Measurements from ENCODE around the gene SYNPO2.
"Not testable (repeated sequence)": the region's sequence is repeated elsewhere in the genome, so short reads cannot be mapped to it uniquely, and the experiment has no call there.

The SYNPO2 gene

GRCh38 chr4:119010909-119011606, 122.4 kb downstream of the SYNPO2 start:
- H3K9me3 Mint-ChIP-seq, result peaks cover 0 to 2% of the 10 kb centered on the region in 2 donors
- H3K36me3 Mint-ChIP-seq (ENCODE audit: insufficient read depth), result no peaks in the 10 kb centered on the region
- no peaks in the 10 kb centered on the region for H3K4me1 Mint-ChIP-seq (ENCODE audit: low read depth in 2 of 2)
- no peak overlapping the region for H3K4me3 Mint-ChIP-seq
- H3K27me3 Mint-ChIP-seq, result peaks cover 12 to 15% of the 10 kb centered on the region in 2 donors
- no peak for ATAC-seq (replicated peaks)
- DNase-seq, result no peak
- H3K27ac Mint-ChIP-seq, result no peak overlapping the region

DNA sequence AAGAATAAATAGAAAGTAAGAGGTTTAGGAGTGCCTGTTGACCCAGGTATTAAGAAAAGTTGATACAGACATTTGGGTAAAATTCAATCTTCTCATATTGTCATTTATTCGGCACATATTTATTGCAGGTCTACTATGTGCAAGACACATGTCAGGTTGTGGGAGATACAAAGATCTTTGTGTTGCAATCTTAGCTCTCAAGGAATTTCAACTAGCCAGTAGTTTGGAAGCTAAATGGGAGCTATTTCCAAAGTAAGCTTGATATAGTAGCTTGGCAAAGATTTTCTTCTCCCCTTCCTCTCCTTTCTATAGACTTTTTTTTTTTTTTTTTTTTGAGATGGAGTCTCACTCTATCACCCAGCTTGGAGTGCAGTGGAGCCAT, 122.9 kb downstream of the SYNPO2 start:
- Mint-ChIP-seq H3K9me3 (peaks cover 0 to 2% of the 10 kb centered on the region in 2 donors), H3K36me3 (ENCODE audit: insufficient read depth) (no peaks in the 10 kb centered on the region), H3K4me3 (no peak overlapping the region), H3K27me3 (peaks cover 14 to 15% of the 10 kb centered on the region in 2 donors), H3K27ac (no peak overlapping the region), H3K4me1 (ENCODE audit: low read depth in 2 of 2) (no peaks in the 10 kb centered on the region)
- no peak for ATAC-seq (replicated peaks)
- DNase-seq, result no peak

DNA sequence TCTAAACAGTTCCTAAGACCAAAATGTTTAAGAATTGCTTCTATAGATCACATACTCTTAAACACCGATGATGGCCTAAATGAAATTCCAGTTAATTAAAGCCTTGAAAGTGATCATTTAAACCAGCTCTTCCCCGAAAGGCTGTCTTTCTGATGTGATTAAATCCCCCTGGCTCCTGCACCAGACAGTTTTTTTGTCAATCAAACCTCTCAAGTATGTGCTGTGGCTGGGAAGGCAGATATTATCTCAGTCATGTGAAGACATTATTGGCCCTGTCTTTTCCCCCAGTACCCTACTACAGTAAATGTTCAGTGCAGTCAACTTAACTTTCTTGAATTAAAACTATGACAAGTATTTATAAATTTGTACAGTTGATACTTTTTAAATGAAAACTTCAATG, 126.0 kb downstream of the SYNPO2 start:
- DNase-seq (no peak), ATAC-seq (replicated peaks) (no peak)
- no peaks in the 10 kb centered on the region for H3K4me1 Mint-ChIP-seq (ENCODE audit: low read depth in 2 of 2)
- H3K27me3 Mint-ChIP-seq, result peaks cover 10 to 34% of the 10 kb centered on the region in 2 donors
- H3K36me3 Mint-ChIP-seq (ENCODE audit: insufficient read depth), result no peaks in the 10 kb centered on the region
- H3K27ac Mint-ChIP-seq, result no peak overlapping the region
- peaks cover 0 to 2% of the 10 kb centered on the region in 2 donors for H3K9me3 Mint-ChIP-seq
- H3K4me3 Mint-ChIP-seq, result no peak overlapping the region

GRCh38 chr4:119016636-119017035, 128.0 kb downstream of the SYNPO2 start:
- Mint-ChIP-seq H3K9me3 (peaks cover 0 to 2% of the 10 kb centered on the region in 2 donors), H3K36me3 (ENCODE audit: insufficient read depth) (no peaks in the 10 kb centered on the region), H3K4me1 (ENCODE audit: low read depth in 2 of 2) (no peaks in the 10 kb centered on the region), H3K27me3 (peaks cover 4 to 34% of the 10 kb centered on the region in 2 donors), H3K27ac (no peak overlapping the region), H3K4me3 (no peak overlapping the region)
- DNase-seq (no peak), ATAC-seq (replicated peaks) (no peak)

DNA sequence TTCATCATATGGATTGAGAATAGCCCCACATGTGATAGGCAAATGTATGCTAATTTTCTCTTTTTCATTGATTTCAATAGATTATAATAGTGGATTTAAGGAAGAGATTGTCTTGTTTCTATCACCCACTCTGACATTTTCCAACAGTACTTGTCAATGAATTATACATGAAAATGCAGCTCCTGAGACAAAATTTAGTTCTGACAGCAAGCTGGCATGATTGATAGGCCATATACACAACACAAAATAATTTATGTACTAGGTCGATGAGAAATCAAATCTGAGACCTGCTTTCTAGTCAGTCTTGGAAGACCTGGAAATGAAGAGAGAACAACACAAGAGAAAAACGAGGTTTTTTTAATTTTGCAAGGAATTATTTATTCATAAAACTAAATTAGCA, 129.0 kb downstream of the SYNPO2 start:
- DNase-seq (no peak), ATAC-seq (replicated peaks) (no peak)
- no peaks in the 10 kb centered on the region for H3K36me3 Mint-ChIP-seq (ENCODE audit: insufficient read depth)
- no peak overlapping the region for H3K4me3 Mint-ChIP-seq
- H3K27ac Mint-ChIP-seq, result no peak overlapping the region
- H3K9me3 Mint-ChIP-seq, result no peaks in the 10 kb centered on the region
- no peaks in the 10 kb centered on the region for H3K4me1 Mint-ChIP-seq (ENCODE audit: low read depth in 2 of 2)
- peaks cover 4 to 28% of the 10 kb centered on the region in 2 donors for H3K27me3 Mint-ChIP-seq

GRCh38 chr4:119020158-119020557, 131.5 kb downstream of the SYNPO2 start:
- H3K9me3 Mint-ChIP-seq, result no peaks in the 10 kb centered on the region
- DNase-seq, result no peak
- no peaks in the 10 kb centered on the region for H3K4me1 Mint-ChIP-seq (ENCODE audit: low read depth in 2 of 2)
- H3K27ac Mint-ChIP-seq, result no peak overlapping the region
- no peak overlapping the region for H3K4me3 Mint-ChIP-seq
- peaks cover 4 to 26% of the 10 kb centered on the region in 2 donors for H3K27me3 Mint-ChIP-seq
- ATAC-seq (replicated peaks), result no peak
- no peaks in the 10 kb centered on the region for H3K36me3 Mint-ChIP-seq (ENCODE audit: insufficient read depth)

- DNase-seq; ATAC-seq (replicated peaks); H3K4me3 Mint-ChIP-seq; H3K27ac Mint-ChIP-seq; H3K36me3 Mint-ChIP-seq (ENCODE audit: insufficient read depth); H3K9me3 Mint-ChIP-seq; H3K4me1 Mint-ChIP-seq (ENCODE audit: low read depth in 2 of 2): not testable (repeated sequence)
- peaks cover 9 to 28% of the 10 kb centered on the region in 2 donors for H3K27me3 Mint-ChIP-seq
Observed at GRCh38 chr4:119022520-119022919, 133.9 kb downstream of the SYNPO2 start.

- Mint-ChIP-seq H3K4me3 (no peak overlapping the region), H3K27ac (no peak overlapping the region)
Observed at GRCh38 chr4:119024102-119024501, 135.4 kb downstream of the SYNPO2 start.

DNA sequence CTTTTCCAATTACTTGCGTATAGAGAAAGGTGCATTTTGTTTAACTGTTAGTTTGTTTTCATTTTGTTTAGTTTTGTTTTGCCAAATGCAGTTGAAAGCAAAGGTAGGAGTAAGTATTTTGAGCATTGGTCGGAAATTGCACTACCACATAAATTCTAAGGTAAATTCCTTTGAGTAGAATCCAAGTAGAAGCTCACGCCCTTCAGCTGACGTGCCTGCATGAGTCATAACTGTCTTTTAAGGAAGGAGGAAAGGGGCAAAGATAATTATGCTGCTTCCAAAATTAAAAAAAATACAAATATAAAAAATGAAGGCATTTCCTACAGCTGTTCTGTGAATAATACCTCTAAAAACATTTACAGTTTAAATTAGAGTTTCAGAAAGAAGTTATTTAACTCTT, 136.8 kb downstream of the SYNPO2 start:
- H3K36me3 Mint-ChIP-seq (ENCODE audit: insufficient read depth), result no peaks in the 10 kb centered on the region
- no peak overlapping the region for H3K27ac Mint-ChIP-seq
- H3K27me3 Mint-ChIP-seq, result peaks cover 17 to 21% of the 10 kb centered on the region in 2 donors
- ATAC-seq (replicated peaks) (no peak), DNase-seq (no peak)
- H3K4me1 Mint-ChIP-seq (ENCODE audit: low read depth in 2 of 2), result peaks cover 0 to 2% of the 10 kb centered on the region in 2 donors
- H3K4me3 Mint-ChIP-seq, result no peak overlapping the region
- no peaks in the 10 kb centered on the region for H3K9me3 Mint-ChIP-seq

More at GRCh38 chr4:119024102-119024501, 135.4 kb downstream of the SYNPO2 start:
- H3K4me1 Mint-ChIP-seq (ENCODE audit: low read depth in 2 of 2), result peaks cover 0 to 2% of the 10 kb centered on the region in 2 donors
- H3K9me3 Mint-ChIP-seq, result no peaks in the 10 kb centered on the region
- H3K36me3 Mint-ChIP-seq (ENCODE audit: insufficient read depth), result no peaks in the 10 kb centered on the region
- DNase-seq (no peak), ATAC-seq (replicated peaks) (no peak)
- peaks cover 9 to 12% of the 10 kb centered on the region in 2 donors for H3K27me3 Mint-ChIP-seq

DNA sequence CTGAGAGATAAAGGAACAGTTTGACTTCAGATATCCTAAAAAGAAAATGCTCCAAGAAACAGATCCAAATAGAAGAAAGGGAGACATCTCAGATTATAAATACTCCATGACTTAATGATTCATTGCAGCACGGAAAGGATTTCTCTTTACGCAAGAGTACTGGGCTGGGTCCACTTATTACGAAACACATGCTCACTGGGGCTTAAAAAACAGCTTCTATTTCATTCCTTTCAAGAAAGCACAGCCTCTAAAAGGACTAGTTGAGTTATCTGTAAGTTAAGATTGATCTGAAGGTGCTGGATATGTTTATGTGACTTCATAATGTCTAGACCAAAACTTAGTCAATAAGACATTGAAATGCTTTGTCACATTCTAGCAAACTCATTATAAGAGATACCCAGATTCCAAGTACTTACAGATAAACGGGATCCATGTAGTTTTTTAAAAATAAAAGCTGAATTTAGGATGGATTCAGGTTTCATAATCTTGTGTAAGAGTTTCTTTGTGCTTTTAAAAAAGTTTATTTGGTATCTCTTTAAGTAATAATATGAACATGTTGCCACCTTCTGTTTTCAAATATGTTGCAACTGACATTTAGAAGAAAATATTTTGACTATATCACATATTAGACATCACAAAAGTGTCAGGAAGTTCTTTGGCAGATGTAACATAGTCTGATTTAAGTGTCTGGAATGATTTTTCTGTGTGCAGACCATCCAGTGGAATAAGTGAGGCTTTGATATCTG, 137.4 kb downstream of the SYNPO2 start:
- DNase-seq (no peak), ATAC-seq (replicated peaks) (no peak)
- no peak overlapping the region for H3K4me3 Mint-ChIP-seq
- peaks cover 23 to 27% of the 10 kb centered on the region in 2 donors for H3K27me3 Mint-ChIP-seq
- H3K27ac Mint-ChIP-seq, result no peak overlapping the region
- no peaks in the 10 kb centered on the region for H3K9me3 Mint-ChIP-seq
- no peaks in the 10 kb centered on the region for H3K36me3 Mint-ChIP-seq (ENCODE audit: insufficient read depth)
- peaks cover 0 to 2% of the 10 kb centered on the region in 2 donors for H3K4me1 Mint-ChIP-seq (ENCODE audit: low read depth in 2 of 2)

DNA sequence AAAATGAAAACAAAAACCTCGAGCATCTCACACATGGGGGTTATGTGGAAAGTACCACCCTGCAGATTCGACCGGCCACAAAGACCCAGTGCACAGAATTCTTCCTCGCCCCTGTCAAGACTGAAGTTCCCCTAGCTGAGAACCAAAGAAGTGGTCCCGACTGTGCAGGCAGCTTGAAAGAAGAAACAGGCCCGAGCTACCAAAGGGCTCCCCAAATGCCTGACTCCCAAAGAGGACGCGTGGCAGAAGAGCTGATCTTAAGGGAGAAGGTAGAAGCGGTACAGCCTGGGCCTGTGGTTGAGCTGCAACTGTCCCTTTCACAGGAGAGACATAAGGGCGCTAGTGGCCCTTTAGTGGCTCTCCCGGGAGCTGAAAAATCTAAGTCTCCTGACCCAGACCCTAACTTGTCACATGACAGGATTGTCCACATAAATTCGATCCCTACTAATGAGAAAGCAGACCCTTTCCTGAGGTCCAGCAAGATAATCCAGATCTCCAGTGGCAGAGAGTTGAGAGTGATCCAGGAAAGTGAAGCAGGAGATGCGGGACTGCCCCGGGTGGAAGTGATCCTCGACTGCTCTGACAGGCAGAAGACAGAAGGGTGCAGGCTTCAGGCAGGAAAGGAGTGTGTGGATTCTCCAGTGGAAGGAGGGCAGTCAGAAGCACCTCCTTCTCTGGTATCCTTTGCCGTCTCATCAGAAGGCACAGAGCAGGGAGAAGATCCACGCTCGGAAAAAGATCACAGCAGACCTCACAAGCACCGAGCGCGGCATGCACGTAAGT, 138.2 kb downstream of the SYNPO2 start:
- ATAC-seq (replicated peaks) (no peak), DNase-seq (no peak)
- H3K4me3 Mint-ChIP-seq, result no peak overlapping the region
- no peaks in the 10 kb centered on the region for H3K9me3 Mint-ChIP-seq
- H3K36me3 Mint-ChIP-seq (ENCODE audit: insufficient read depth), result no peaks in the 10 kb centered on the region
- peaks cover 25 to 35% of the 10 kb centered on the region in 2 donors for H3K27me3 Mint-ChIP-seq
- H3K27ac Mint-ChIP-seq, result no peak overlapping the region
- H3K4me1 Mint-ChIP-seq (ENCODE audit: low read depth in 2 of 2), result peaks cover 0 to 2% of the 10 kb centered on the region in 2 donors

DNA sequence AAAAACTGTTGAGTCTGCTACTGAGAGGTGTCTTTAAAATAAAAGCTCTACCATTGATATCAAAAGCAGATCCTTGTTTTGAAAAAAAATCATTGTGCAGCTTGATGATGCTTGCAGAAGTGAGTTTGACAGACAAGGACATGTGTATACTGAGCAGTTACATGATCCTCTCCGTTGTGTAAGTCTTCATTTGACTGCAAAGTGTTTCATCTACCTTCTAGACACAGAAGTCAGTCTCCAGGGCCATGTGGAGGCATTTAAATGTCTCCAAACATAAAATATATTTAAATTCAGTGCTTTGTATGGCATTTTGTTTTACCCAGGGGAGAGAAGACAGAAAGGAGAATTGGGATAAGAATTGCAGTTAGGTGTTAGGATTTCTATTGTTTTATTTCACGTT, 139.2 kb downstream of the SYNPO2 start:
- Mint-ChIP-seq H3K9me3 (no peaks in the 10 kb centered on the region), H3K4me3 (no peak overlapping the region), H3K27me3 (peaks cover 25 to 38% of the 10 kb centered on the region in 2 donors), H3K4me1 (ENCODE audit: low read depth in 2 of 2) (peaks cover 0 to 2% of the 10 kb centered on the region in 2 donors), H3K27ac (no peak overlapping the region), H3K36me3 (ENCODE audit: insufficient read depth) (no peaks in the 10 kb centered on the region)
- DNase-seq, result no peak
- no peak for ATAC-seq (replicated peaks)

DNA sequence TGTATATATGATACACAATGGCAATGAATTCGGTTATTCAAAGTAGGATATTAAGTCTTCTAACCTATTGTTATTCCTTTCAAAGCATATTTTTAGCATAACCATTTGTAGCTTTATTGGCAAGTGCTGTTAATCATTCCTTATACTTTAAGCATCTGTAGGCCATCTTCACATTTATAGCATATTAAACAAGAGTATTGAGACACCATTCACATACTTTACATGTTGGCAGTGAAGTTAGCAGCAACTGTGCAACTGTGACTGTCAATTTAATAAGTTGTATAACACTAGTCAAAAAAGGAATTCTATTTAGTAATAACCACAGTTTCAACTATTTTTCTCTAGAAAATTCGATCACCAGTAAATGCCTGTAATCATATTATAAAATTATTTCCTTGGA, 139.6 kb downstream of the SYNPO2 start:
- H3K4me1 Mint-ChIP-seq (ENCODE audit: low read depth in 2 of 2), result peaks cover 0 to 2% of the 10 kb centered on the region in 2 donors
- no peak overlapping the region for H3K4me3 Mint-ChIP-seq
- no peaks in the 10 kb centered on the region for H3K9me3 Mint-ChIP-seq
- ATAC-seq (replicated peaks) (no peak), DNase-seq (no peak)
- H3K27ac Mint-ChIP-seq, result no peak overlapping the region
- no peaks in the 10 kb centered on the region for H3K36me3 Mint-ChIP-seq (ENCODE audit: insufficient read depth)
- H3K27me3 Mint-ChIP-seq, result peaks cover 25 to 40% of the 10 kb centered on the region in 2 donors
